GM12872 (cell line): ENCODE measurements around the gene BMPER.
A peak's percentile ranks its signal among the peaks of the same experiment; 100 is the strongest.

Experiments
- TF ChIP-seq, protein P1 (sequence below): IDR thresholded peaks from 3 replicates; pipeline ENCODE4 v1.5.1; 2011; ENCODE audit warnings: low read depth, mild to moderate bottlenecking, low read length, moderate library complexity; ENCODE audit not compliant: insufficient read depth

The BMPER gene

DNA sequence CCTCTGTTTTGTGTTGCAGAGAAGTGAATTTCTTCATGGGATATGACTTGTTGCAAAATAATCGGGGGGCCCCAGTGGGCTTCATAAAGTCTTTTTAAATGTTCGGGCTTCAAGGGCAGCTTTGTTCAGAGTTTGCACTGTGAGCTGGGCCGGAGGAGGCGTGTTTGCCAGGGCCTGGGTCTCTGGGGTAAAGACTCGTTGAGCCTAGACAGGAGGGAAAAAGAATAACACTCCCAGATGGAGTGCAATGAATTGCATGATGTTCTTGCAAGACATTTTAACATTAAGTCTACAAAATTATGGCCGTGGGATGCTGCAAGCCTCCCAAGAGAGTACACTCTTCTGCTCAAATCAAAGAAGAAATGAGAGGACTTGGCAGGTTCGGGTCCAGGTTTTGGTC is 23.6 kb downstream of the BMPER start:
- TF ChIP-seq, protein P1, sequence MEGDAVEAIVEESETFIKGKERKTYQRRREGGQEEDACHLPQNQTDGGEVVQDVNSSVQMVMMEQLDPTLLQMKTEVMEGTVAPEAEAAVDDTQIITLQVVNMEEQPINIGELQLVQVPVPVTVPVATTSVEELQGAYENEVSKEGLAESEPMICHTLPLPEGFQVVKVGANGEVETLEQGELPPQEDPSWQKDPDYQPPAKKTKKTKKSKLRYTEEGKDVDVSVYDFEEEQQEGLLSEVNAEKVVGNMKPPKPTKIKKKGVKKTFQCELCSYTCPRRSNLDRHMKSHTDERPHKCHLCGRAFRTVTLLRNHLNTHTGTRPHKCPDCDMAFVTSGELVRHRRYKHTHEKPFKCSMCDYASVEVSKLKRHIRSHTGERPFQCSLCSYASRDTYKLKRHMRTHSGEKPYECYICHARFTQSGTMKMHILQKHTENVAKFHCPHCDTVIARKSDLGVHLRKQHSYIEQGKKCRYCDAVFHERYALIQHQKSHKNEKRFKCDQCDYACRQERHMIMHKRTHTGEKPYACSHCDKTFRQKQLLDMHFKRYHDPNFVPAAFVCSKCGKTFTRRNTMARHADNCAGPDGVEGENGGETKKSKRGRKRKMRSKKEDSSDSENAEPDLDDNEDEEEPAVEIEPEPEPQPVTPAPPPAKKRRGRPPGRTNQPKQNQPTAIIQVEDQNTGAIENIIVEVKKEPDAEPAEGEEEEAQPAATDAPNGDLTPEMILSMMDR = no peak

DNA sequence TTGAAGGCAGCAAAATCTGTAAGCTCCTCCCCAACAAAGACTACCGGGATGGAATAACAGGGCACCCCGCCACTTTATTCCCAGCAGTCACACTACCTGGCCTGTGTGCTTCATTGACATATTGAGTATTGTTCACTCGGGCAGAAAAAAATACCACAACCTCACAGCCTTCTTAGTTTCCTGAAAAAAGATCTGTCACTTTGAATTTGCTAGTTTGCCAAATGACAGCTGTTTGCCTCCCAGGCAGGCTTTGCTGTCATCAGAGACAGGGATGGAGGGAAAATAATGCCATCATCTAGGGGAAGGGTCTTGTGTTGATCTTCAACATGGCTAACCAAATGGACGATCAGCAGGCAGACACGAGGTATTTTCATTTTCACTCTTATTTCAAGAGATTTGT is 26.9 kb downstream of the BMPER start:
- TF ChIP-seq, protein P1 = no peak

DNA sequence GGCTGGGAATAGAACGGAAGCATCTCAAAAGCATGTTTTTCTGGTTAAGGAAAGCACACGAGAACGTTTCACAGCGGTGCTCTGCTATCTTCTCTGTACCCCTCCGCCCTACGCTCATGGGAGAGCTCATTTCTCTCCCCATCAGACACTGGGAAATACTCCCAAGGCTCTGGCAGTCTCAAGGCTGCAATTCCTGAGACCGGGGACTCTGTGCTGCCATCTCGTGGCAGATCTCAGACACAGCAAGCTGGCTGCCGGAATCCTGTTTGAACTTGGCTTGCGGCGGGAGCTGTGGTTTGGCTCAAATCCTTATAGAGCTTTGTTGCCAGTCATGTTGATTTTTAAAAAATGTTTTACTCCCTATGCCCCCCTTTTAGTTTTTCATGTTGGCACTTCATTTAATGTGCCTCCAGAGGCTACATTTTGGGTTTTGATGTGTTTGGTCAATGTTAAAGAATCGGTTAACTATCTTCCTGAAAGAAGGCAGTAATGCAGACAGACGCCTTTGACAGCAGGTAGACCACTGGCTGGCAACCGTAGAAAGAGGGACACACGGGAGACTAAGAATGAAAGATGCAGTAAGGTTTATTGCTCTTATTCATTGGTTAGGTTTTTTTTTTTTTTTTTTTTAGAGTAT is 27.6 kb downstream of the BMPER start:
- TF ChIP-seq, protein P1 = peak; percentile 97

DNA sequence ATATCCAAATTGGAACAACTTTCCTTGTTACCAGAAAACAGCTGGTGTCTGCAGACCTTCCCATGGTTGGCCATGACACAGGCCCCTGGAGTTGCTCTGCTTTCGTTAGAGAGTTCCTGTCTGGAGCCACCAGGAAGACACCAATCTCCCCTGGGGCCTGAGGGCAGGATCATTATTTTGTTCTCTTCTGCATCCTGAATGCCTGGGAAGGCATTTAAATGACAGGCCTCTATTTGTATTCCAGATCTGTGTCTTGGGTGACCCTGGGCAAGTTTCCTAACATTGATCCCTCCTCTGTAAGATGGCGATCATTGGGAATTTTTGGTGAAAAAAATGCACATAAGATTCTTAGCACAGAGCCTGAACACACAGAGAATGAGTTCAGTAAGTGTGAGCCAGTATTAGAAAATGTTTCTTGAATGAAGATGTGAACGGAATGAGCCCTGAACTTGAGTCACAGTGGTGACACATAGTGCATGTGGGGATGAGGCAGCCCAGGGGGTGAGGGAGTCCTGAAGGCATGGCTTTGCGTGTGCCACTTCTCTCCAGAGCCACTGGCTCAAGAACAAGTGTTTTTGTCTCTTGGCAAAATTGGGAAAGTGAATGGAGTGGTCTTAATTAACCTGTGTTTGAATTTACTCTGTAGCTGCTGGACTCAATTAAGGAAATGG is 28.4 kb downstream of the BMPER start:
- TF ChIP-seq, protein P1 = no peak

DNA sequence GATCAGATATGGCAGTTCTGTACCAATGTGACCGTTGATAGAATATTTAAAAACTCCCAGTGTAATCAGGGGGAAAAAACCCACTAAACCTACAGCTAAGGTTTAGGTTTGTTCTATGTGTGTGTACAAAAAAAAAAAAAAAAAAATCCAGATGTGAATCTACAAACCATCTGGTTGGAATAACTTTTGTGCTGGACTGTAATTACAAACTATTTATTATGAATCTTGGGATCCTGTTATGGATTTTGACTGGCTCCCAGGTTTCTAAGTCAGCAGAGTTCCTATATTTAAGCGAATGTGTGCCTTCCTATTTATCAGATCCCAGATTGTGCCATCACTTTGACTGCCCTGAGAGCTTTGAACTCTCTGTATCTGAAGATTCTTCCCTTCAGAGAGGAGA is 29.1 kb downstream of the BMPER start:
- TF ChIP-seq, protein P1 = no peak

DNA sequence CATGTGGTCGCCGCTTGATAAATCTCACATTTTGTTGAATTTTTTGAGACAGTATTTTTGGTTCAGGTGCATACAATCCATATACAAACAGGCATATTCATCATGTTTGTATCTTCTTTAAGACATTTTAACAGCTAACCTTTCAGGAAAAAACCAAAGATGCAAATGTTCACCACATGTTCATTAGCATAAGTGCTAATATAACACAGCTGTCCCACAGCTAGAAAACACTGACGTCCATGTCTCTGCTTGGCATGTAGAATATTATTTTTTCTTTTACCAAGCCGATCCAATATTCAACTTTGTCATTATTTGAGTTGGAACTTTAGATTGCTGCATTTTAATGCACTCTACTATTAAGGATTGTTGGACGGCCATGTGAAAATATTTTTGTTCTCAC is 31.2 kb downstream of the BMPER start:
- TF ChIP-seq, protein P1 = no peak

DNA sequence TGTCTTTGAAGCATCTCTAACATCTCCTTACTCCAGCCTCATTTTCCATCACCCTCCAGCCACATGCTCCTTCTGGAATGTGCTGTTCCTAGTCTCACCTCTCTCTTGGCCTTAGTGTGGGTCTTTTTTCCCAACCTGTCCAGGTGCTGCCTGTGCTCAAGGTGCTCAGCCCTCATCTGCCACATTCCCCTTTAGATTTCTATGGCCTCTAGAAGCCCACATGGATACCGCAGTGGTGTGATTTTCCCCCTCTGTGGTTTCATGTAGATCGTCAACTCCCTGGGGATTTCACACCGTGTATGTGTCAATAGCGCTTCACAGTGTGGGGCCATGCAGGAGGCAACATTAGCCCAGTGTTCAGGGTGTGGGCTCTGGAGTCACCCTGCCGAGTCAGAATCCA is 32.5 kb downstream of the BMPER start:
- TF ChIP-seq, protein P1 = no peak
